Neural cell (in vitro differentiated cells): ENCODE measurements around the gene ZNF587. TPM values are rescaled to one million over a fixed set of nuclear protein-coding genes. Genes with fewer than 3 reads are reported as not detected.

Experiments used
- H2AFZ ChIP-seq: fragments of 200-600, 300-800 bp; sonication (generic), shearing (Covaris generic); 2 replicates; pipeline ENCODE4 v1.6.0; 2014; ENCODE audit warnings: low read depth, mild to moderate bottlenecking, antibody characterized with exemption, low read length, moderate library complexity
- H3F3A ChIP-seq: fragments of 200-600 bp; shearing (Covaris generic); 2 replicates; pipeline ENCODE4 v1.6.1; 2016; ENCODE audit warnings: mild to moderate bottlenecking, moderate library complexity, mixed read lengths, antibody characterized with exemption, low read length; ENCODE audit not compliant: insufficient read depth, poor library complexity, severe bottlenecking
- H3K27ac ChIP-seq: fragments of 200-600, 300-800 bp; sonication (generic), shearing (Covaris generic); 2 replicates; pipeline ENCODE4 v1.5.1; 2014; ENCODE audit warnings: mild to moderate bottlenecking, low read length, moderate library complexity
- H3K27me3 ChIP-seq: fragments of 300-800, 200-600 bp; sonication (generic), shearing (Covaris generic); 2 replicates; pipeline ENCODE4 v1.6.0; 2014; ENCODE audit warnings: mild to moderate bottlenecking, low read depth, low read length, moderate library complexity; ENCODE audit not compliant: insufficient read depth
- H3K36me3 ChIP-seq: fragments of 300-800, 200-600 bp; sonication (generic), shearing (Covaris generic); 2 replicates; pipeline ENCODE4 v1.5.1; 2014; ENCODE audit warnings: mild to moderate bottlenecking, antibody characterized with exemption, low read length, moderate library complexity; ENCODE audit not compliant: insufficient read depth
- H3K4me2 ChIP-seq: fragments of 300-800, 200-600 bp; sonication (generic), shearing (Covaris generic); 2 replicates; pipeline ENCODE4 v1.6.0; 2014; ENCODE audit warnings: mild to moderate bottlenecking, low read length
- H3K4me3 ChIP-seq: fragments of 300-800, 200-600 bp; sonication (generic), shearing (Covaris generic); 2 replicates; pipeline ENCODE4 v1.5.1; 2014; ENCODE audit warnings: mild to moderate bottlenecking, low read length, moderate library complexity
- H3K79me2 ChIP-seq: fragments of 200-600 bp; shearing (Covaris generic); replicated peaks from 2 replicates; pipeline ENCODE4 v1.6.0; 2014; ENCODE audit warnings: mild to moderate bottlenecking, low read length, moderate library complexity; ENCODE audit not compliant: insufficient read depth
- H3K9ac ChIP-seq: fragments of 300-800, 200-600 bp; sonication (generic), shearing (Covaris generic); 2 replicates; pipeline ENCODE4 v1.6.1; 2016; ENCODE audit warnings: mild to moderate bottlenecking, low read length, mixed read lengths
- H3K9me2 ChIP-seq: fragments of 200-600 bp; shearing (Covaris generic); 2 replicates; pipeline ENCODE4 v1.6.1; 2016; ENCODE audit warnings: mild to moderate bottlenecking, low read length, mixed read lengths; ENCODE audit not compliant: insufficient read depth
- H3K9me3 ChIP-seq: fragments of 200-600, 300-800 bp; sonication (generic), shearing (Covaris generic); 2 replicates; pipeline ENCODE4 v1.6.1; 2016; ENCODE audit warnings: mild to moderate bottlenecking, mixed run types, low read length, moderate library complexity, mixed read lengths
- H4K20me1 ChIP-seq: fragments of 200-600 bp; shearing (Covaris generic); 2 replicates; pipeline ENCODE4 v1.6.1; 2016; ENCODE audit warnings: mild to moderate bottlenecking, mixed run types; ENCODE audit not compliant: insufficient read depth
- EP300 ChIP-seq: fragments of 450-650 bp; conservative IDR thresholded peaks from 2 replicates; pipeline ENCODE4 v1.6.1; 2014; ENCODE audit warnings: antibody characterized with exemption, mild to moderate bottlenecking, moderate library complexity; ENCODE audit not compliant: poor library complexity, severe bottlenecking
- EZH2 ChIP-seq: fragments of 200-600, 300-800 bp; shearing (Covaris generic), sonication (generic); IDR thresholded peaks from 2 replicates; pipeline ENCODE4 v1.6.1; 2014; ENCODE audit warnings: antibody characterized with exemption, low read length, borderline replicate concordance, mild to moderate bottlenecking; ENCODE audit not compliant: insufficient read depth, poor library complexity, severe bottlenecking
- MXI1 ChIP-seq: fragments of 450-650 bp; conservative IDR thresholded peaks from 2 replicates; pipeline ENCODE4 v1.6.1; 2014; ENCODE audit warnings: antibody characterized with exemption, mild to moderate bottlenecking; ENCODE audit not compliant: poor library complexity, severe bottlenecking
- RAD21 ChIP-seq: fragments of 450-650 bp; conservative IDR thresholded peaks from 2 replicates; pipeline ENCODE4 v1.6.1; 2014; ENCODE audit warnings: antibody characterized with exemption, mild to moderate bottlenecking, moderate library complexity
- SMC3 ChIP-seq: fragments of 450-650 bp; conservative IDR thresholded peaks from 2 replicates; pipeline ENCODE4 v1.6.1; 2014; ENCODE audit warnings: antibody characterized with exemption, mild to moderate bottlenecking, moderate library complexity; ENCODE audit not compliant: poor library complexity
- TAF1 ChIP-seq: IDR thresholded peaks from 2 replicates; pipeline ENCODE4 v1.6.1; 2012; ENCODE audit warnings: low read depth
- polyA plus RNA-seq: library from polyadenylated mRNA; depleted of rRNA; stranded (reverse); fragments of >200 nt; gene quantifications from 2 replicates; pipeline ENCODE4 v1.2.3, GENCODE V29; 2014
- TF ChIP-seq, protein P1 (sequence below): IDR thresholded peaks from 2 replicates; pipeline ENCODE4 v1.6.1; 2012; ENCODE audit warnings: borderline replicate concordance
- TF ChIP-seq, protein P2 (sequence below): fragments of 450-650 bp; IDR thresholded peaks from 2 replicates; pipeline ENCODE4 v1.5.1; 2014; ENCODE audit warnings: antibody characterized with exemption, mild to moderate bottlenecking, moderate library complexity; ENCODE audit not compliant: poor library complexity, severe bottlenecking

Gene ZNF587
- polyA plus RNA-seq, 1 donor from 2014 or later = 16.8 TPM

DNA sequence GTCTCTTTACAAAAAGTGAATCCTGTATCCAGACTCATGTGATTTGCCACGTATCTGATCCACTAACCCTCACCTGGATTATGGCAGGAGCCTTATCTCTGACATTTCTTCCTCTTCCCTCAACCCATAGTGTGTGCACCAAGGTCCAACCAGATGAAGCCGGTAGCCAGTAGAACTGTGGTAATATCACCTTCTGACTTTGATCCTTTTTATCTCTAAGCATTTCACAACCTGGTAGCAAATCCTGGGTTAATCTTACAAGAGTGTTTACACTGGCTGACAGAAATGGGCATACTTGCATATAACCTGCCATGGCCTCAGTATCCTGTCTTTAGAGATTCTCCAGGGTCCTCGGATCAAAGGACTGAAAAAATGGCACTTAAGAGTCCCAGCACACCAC, 64.9 kb downstream of the ZNF587 start:
- Histone ChIP-seq H3F3A (no peaks in the 10 kb centered on the region), H3K9me3 (no peaks in the 10 kb centered on the region), H2AFZ (no peak overlapping the region), H3K4me3 (peak overlapping the region; percentile 83), H3K9ac (no peak overlapping the region), H3K4me2 (no peak overlapping the region), H3K9me2 (no peaks in the 10 kb centered on the region), H3K79me2 (peaks cover 6% of the 10 kb centered on the region), H3K27ac (no peak overlapping the region), H3K36me3 (no peaks in the 10 kb centered on the region), H4K20me1 (no peaks in the 10 kb centered on the region), H3K27me3 (no peaks in the 10 kb centered on the region)
- TF ChIP-seq, protein P1, sequence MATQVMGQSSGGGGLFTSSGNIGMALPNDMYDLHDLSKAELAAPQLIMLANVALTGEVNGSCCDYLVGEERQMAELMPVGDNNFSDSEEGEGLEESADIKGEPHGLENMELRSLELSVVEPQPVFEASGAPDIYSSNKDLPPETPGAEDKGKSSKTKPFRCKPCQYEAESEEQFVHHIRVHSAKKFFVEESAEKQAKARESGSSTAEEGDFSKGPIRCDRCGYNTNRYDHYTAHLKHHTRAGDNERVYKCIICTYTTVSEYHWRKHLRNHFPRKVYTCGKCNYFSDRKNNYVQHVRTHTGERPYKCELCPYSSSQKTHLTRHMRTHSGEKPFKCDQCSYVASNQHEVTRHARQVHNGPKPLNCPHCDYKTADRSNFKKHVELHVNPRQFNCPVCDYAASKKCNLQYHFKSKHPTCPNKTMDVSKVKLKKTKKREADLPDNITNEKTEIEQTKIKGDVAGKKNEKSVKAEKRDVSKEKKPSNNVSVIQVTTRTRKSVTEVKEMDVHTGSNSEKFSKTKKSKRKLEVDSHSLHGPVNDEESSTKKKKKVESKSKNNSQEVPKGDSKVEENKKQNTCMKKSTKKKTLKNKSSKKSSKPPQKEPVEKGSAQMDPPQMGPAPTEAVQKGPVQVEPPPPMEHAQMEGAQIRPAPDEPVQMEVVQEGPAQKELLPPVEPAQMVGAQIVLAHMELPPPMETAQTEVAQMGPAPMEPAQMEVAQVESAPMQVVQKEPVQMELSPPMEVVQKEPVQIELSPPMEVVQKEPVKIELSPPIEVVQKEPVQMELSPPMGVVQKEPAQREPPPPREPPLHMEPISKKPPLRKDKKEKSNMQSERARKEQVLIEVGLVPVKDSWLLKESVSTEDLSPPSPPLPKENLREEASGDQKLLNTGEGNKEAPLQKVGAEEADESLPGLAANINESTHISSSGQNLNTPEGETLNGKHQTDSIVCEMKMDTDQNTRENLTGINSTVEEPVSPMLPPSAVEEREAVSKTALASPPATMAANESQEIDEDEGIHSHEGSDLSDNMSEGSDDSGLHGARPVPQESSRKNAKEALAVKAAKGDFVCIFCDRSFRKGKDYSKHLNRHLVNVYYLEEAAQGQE = no peak
- no peak for TF ChIP-seq RAD21
- no peak for TF ChIP-seq MXI1
- no peak for TF ChIP-seq TAF1
- TF ChIP-seq EP300 = no peak
- TF ChIP-seq EZH2 = no peak
- no peak for TF ChIP-seq SMC3
- TF ChIP-seq, protein P2, sequence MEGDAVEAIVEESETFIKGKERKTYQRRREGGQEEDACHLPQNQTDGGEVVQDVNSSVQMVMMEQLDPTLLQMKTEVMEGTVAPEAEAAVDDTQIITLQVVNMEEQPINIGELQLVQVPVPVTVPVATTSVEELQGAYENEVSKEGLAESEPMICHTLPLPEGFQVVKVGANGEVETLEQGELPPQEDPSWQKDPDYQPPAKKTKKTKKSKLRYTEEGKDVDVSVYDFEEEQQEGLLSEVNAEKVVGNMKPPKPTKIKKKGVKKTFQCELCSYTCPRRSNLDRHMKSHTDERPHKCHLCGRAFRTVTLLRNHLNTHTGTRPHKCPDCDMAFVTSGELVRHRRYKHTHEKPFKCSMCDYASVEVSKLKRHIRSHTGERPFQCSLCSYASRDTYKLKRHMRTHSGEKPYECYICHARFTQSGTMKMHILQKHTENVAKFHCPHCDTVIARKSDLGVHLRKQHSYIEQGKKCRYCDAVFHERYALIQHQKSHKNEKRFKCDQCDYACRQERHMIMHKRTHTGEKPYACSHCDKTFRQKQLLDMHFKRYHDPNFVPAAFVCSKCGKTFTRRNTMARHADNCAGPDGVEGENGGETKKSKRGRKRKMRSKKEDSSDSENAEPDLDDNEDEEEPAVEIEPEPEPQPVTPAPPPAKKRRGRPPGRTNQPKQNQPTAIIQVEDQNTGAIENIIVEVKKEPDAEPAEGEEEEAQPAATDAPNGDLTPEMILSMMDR = no peak

Other genes with a start within 250 kb of the ZNF587 start
- gene ZNF530, start 250.0 kb upstream of the ZNF587 start, polyA plus RNA-seq = 10.2 and 11.6 TPM in 2 replicates
- gene ZNF134, start 235.6 kb upstream of the ZNF587 start, polyA plus RNA-seq = 34.1 and 40.7 TPM in 2 replicates
- 47.6 and 53.0 TPM in 2 replicates for gene ZNF211, start 216.7 kb upstream of the ZNF587 start, polyA plus RNA-seq
- not detected in 2 replicates for gene ZSCAN4, start 180.9 kb upstream of the ZNF587 start, polyA plus RNA-seq
- 9.3 and 16.1 TPM in 2 replicates for gene ZNF551, start 167.9 kb upstream of the ZNF587 start, polyA plus RNA-seq
- 25.1 and 25.5 TPM in 2 replicates for gene ZNF154, start 140.7 kb upstream of the ZNF587 start, polyA plus RNA-seq
- gene ZNF671, start 122.2 kb upstream of the ZNF587 start, polyA plus RNA-seq = 14.8 and 26.2 TPM in 2 replicates
- gene ZNF776, start 103.0 kb upstream of the ZNF587 start, polyA plus RNA-seq = 54.7 and 62.3 TPM in 2 replicates
- 22.0 and 23.7 TPM in 2 replicates for gene ZNF586, start 80.2 kb upstream of the ZNF587 start, polyA plus RNA-seq
- 6.0 and 8.8 TPM in 2 replicates for gene ZNF552, start 34.9 kb upstream of the ZNF587 start, polyA plus RNA-seq
- 5.7 and 6.7 TPM in 2 replicates for gene ZNF587B, start 19.6 kb upstream of the ZNF587 start, polyA plus RNA-seq
- gene ZNF814, start 39.2 kb downstream of the ZNF587 start, polyA plus RNA-seq = 12.4 and 17.7 TPM in 2 replicates
- gene ZNF417, start 66.7 kb downstream of the ZNF587 start, polyA plus RNA-seq = 21.7 and 25.0 TPM in 2 replicates
- 19.7 and 27.6 TPM in 2 replicates for gene ZNF418, start 85.5 kb downstream of the ZNF587 start, polyA plus RNA-seq
- 11.0 and 13.4 TPM in 2 replicates for gene ZNF256, start 97.8 kb downstream of the ZNF587 start, polyA plus RNA-seq
- not detected in 2 replicates for gene C19orf18, start 124.7 kb downstream of the ZNF587 start, polyA plus RNA-seq
- 39.1 and 43.2 TPM in 2 replicates for gene ZNF606, start 153.0 kb downstream of the ZNF587 start, polyA plus RNA-seq
- 6.3 and 7.9 TPM in 2 replicates for gene ZSCAN1, start 184.2 kb downstream of the ZNF587 start, polyA plus RNA-seq
- 13.7 and 17.2 TPM in 2 replicates for gene ZNF135, start 209.4 kb downstream of the ZNF587 start, polyA plus RNA-seq
- gene ZSCAN18, start 248.4 kb downstream of the ZNF587 start, polyA plus RNA-seq = 399 and 400 TPM in 2 replicates